HepG2 (cell line): ENCODE data around the gene GPA33. TPM values are rescaled to one million over a fixed set of nuclear protein-coding genes. Genes with fewer than 3 reads are reported as not detected.

Experiments
- ATAC-seq: fragments of 200-7000 bp; cut with Tn5 transposase; 3 replicates; pipeline ENCODE4 v1.9.1; 2020; ENCODE audit warnings: mild to moderate bottlenecking, moderate library complexity
- BruUV-seq: library from RNA; stranded (reverse); fragments of 400-500 nt; replicated peaks from 2 replicates; lab custom pipeline; 2021; lab: Mats Ljungman, UMichigan
- CTCF ChIA-PET: fragments of 300-600 bp; formaldehyde crosslinking; extraction: SDS; loops from one replicate; lab custom pipeline; 2021; ENCODE audit warnings: low total read pairs, inconsistent platforms, low intra/inter-chr PET ratio; lab: Yijun Ruan, JAX
- POLR2A ChIA-PET: fragments of 350-600 bp; sonication (Branson Sonifier 250); formaldehyde crosslinking; loops from one replicate; lab custom pipeline; 2020; ENCODE audit warnings: antibody characterized with exemption, inconsistent platforms; lab: Yijun Ruan, JAX
- DNase-seq: peaks from one replicate; pipeline ENCODE4 v3.0.0-alpha.2; 2015; ENCODE audit warnings: low spot score
- FAIRE-seq: peaks from 3 replicates; lab custom pipeline; 2011; peaks lifted over from hg19 to GRCh38; lab: Jason Lieb, UNC
- H2AFZ ChIP-seq: one replicate; pipeline ENCODE4 v1.6.1; 2011; ENCODE audit warnings: low read length, inconsistent platforms
- H3K27ac ChIP-seq: fragments of 300-600 bp; 3 replicates; pipeline ENCODE4 v1.8.0; 2011; ENCODE audit warnings: mixed run types, mild to moderate bottlenecking, mixed read lengths, low read length, inconsistent platforms; ENCODE audit not compliant: insufficient read depth; ENCODE audit errors: extremely low read length
- H3K27me3 ChIP-seq, 2 experiments: fragments of 200-600 bp in 1 of 2; 2 replicates in 1 of 2; 3 replicates in 1 of 2; pipeline versions ENCODE4 v1.6.0 to v1.8.0; 2011; ENCODE audit warnings: low read length in 2 of 2, mild to moderate bottlenecking in 2 of 2, moderate library complexity in 2 of 2, inconsistent platforms in 1 of 2; ENCODE audit not compliant: insufficient read depth in 2 of 2, control insufficient read depth in 1 of 2
- H3K36me3 ChIP-seq, 2 experiments: fragments of 200-600 bp in 1 of 2; replicated peaks in 1 of 2; 2 replicates in 1 of 2; 3 replicates in 1 of 2; pipeline versions ENCODE4 v1.5.1 to v1.8.0; 2011; ENCODE audit warnings: low read length in 2 of 2, inconsistent platforms in 1 of 2; ENCODE audit not compliant: insufficient read depth in 2 of 2, control insufficient read depth in 1 of 2
- H3K4me1 ChIP-seq: 2 replicates; pipeline ENCODE4 v1.5.1; 2012; ENCODE audit warnings: low read length, inconsistent platforms; ENCODE audit not compliant: insufficient read depth
- H3K4me2 ChIP-seq: 2 replicates; pipeline ENCODE4 v1.6.0; 2011; ENCODE audit warnings: low read depth, low read length, inconsistent platforms
- H3K4me3 ChIP-seq, 3 experiments: fragments of 200-600 bp in 1 of 3; sonication (generic), shearing (Covaris generic) in 1 of 3; replicated peaks in 1 of 3; 2 replicates each; pipeline ENCODE4 v1.5.1; 2011 to 2016; ENCODE audit warnings: low read length in 3 of 3, inconsistent platforms in 2 of 3, low read depth in 2 of 3, mild to moderate bottlenecking in 2 of 3, control low read depth in 1 of 3, mixed read lengths in 1 of 3; ENCODE audit not compliant: insufficient read depth in 1 of 3
- H3K79me2 ChIP-seq: one replicate; pipeline ENCODE4 v1.6.1; 2011; ENCODE audit warnings: low read length, inconsistent platforms; ENCODE audit not compliant: insufficient read depth
- H3K9ac ChIP-seq: 2 replicates; pipeline ENCODE4 v1.6.0; 2011; ENCODE audit warnings: mild to moderate bottlenecking, low read depth, low read length, inconsistent platforms; ENCODE audit not compliant: insufficient read depth
- H3K9me3 ChIP-seq: 2 replicates; pipeline ENCODE4 v1.5.1; 2012; ENCODE audit warnings: mild to moderate bottlenecking, low read length
- H4K20me1 ChIP-seq: 2 replicates; pipeline ENCODE4 v1.6.0; 2011; ENCODE audit warnings: inconsistent platforms, mild to moderate bottlenecking, low read length, moderate library complexity; ENCODE audit not compliant: insufficient read depth
- BRCA1 ChIP-seq: sonication (generic); formaldehyde crosslinking; IDR thresholded peaks from 2 replicates; pipeline ENCODE4 v1.4.0; 2020; ENCODE audit warnings: missing genetic modification reagents
- CC2D1A ChIP-seq: sonication (generic); formaldehyde crosslinking; IDR thresholded peaks from 2 replicates; pipeline ENCODE4 v1.8.1; 2023; ENCODE audit warnings: mild to moderate bottlenecking, missing genetic modification reagents
- DZIP1 ChIP-seq: sonication (generic); formaldehyde crosslinking; IDR thresholded peaks from 2 replicates; pipeline ENCODE4 v1.5.0; 2020; ENCODE audit warnings: mild to moderate bottlenecking, missing genetic modification reagents
- HOXA3 ChIP-seq: sonication (generic); formaldehyde crosslinking; IDR thresholded peaks from 2 replicates; pipeline ENCODE4 v1.5.0; 2020; ENCODE audit warnings: missing genetic modification reagents
- KAT8 ChIP-seq: IDR thresholded peaks from 2 replicates; pipeline ENCODE4 v1.6.1; 2016; ENCODE audit warnings: missing genetic modification reagents, missing compliant biosample characterization
- MAFF ChIP-seq: IDR thresholded peaks from 2 replicates; pipeline ENCODE4 v1.6.1; 2011; ENCODE audit warnings: low read depth, low read length, improper control_type of control experiment
- PITX1 ChIP-seq: sonication (generic); formaldehyde crosslinking; IDR thresholded peaks from 2 replicates; pipeline ENCODE4 v1.5.1; 2020; ENCODE audit warnings: mild to moderate bottlenecking, missing genetic modification reagents
- POGK ChIP-seq: sonication (generic); formaldehyde crosslinking; conservative IDR thresholded peaks from 2 replicates; pipeline ENCODE4 v1.8.0; 2022; ENCODE audit warnings: mild to moderate bottlenecking, moderate library complexity, missing genetic modification reagents
- RCOR2 ChIP-seq: IDR thresholded peaks from 2 replicates; pipeline ENCODE4 v1.6.1; 2016; ENCODE audit warnings: missing biosample characterization, missing genetic modification reagents
- SMC3 ChIP-seq: IDR thresholded peaks from 2 replicates; pipeline ENCODE4 v1.6.1; 2011; ENCODE audit warnings: low read length, improper control_type of control experiment
- STAG1 ChIP-seq: sonication (generic); formaldehyde crosslinking; IDR thresholded peaks from 2 replicates; pipeline ENCODE4 v1.4.0; 2020; ENCODE audit warnings: missing genetic modification reagents
- ZBTB26 ChIP-seq: IDR thresholded peaks from 2 replicates; pipeline ENCODE4 v1.6.1; 2016; ENCODE audit warnings: missing compliant biosample characterization, missing genetic modification reagents, borderline replicate concordance
- ZFX ChIP-seq: sonication (generic); formaldehyde crosslinking; IDR thresholded peaks from 2 replicates; pipeline ENCODE4 v1.4.0; 2020; ENCODE audit warnings: mild to moderate bottlenecking, low read depth, missing genetic modification reagents, moderate library complexity
- ZMYM2 ChIP-seq: sonication (generic); formaldehyde crosslinking; IDR thresholded peaks from 2 replicates; pipeline ENCODE4 v1.8.0; 2022; ENCODE audit warnings: mild to moderate bottlenecking, missing genetic modification reagents
- ZNF33B ChIP-seq: sonication (generic); formaldehyde crosslinking; IDR thresholded peaks from 2 replicates; pipeline ENCODE4 v1.5.1; 2020; ENCODE audit warnings: mild to moderate bottlenecking, missing genetic modification reagents
- ZNF430 ChIP-seq: sonication (generic); formaldehyde crosslinking; IDR thresholded peaks from 2 replicates; pipeline ENCODE4 v1.9.0; 2021; ENCODE audit warnings: mild to moderate bottlenecking, missing genetic modification reagents
- ZNF703 ChIP-seq: sonication (generic); formaldehyde crosslinking; IDR thresholded peaks from 2 replicates; pipeline ENCODE4 v1.5.1; 2020; ENCODE audit warnings: missing genetic modification reagents, mild to moderate bottlenecking, moderate library complexity, borderline replicate concordance
- WGBS: methylation state at CpG from one replicate; pipeline ENCODE4 v1.1.6; 2017; ENCODE audit warnings: low lambda C conversion rate; 5-methylcytosine and 5-hydroxymethylcytosine counted together
- in situ Hi-C: cut with HindIII; loops from 2 replicates; pipeline ENCODE4 v1.10.0; 2017; ENCODE audit warnings: low pct_unique_long_range_greater_than_20kb; ENCODE audit not compliant: extremely low pct_ligation_motif_present
- intact Hi-C: fragments of 100-400 bp; cut with micrococcal nuclease; formaldehyde crosslinking; loops from one replicate; pipeline ENCODE4 v1.10.0; 2022; ENCODE audit not compliant: unreplicated experiment
- polyA plus RNA-seq, 8 experiments: library from polyadenylated mRNA; depleted of rRNA in 3 of 8; stranded (reverse) in 7 of 8; unstranded in 1 of 8; fragments of >200 nt; fragmentation: Illumina TruSeq in 4 of 8; extraction: Trizol in 4 of 8; gene quantifications; 2 replicates each; pipeline versions ENCODE4 v1.2.1 to v1.2.3, GENCODE V29; 2011 to 2016; ENCODE audit warnings: low read depth in 4 of 8, missing spikeins in 1 of 8, mixed read lengths in 1 of 8; ENCODE audit not compliant: insufficient read depth in 1 of 8
- total RNA-seq, 5 experiments: library from RNA; depleted of rRNA; stranded (reverse); fragments of >200 nt; fragmentation: Illumina TruSeq; extraction: Trizol; gene quantifications; 2 replicates each; pipeline ENCODE4 v1.2.3, GENCODE V29; 2016; ENCODE audit warnings: low read depth in 1 of 5
- TF ChIP-seq, protein P1 (sequence below): sonication (generic); formaldehyde crosslinking; IDR thresholded peaks from 2 replicates; pipeline ENCODE4 v1.4.0; 2020; ENCODE audit warnings: low read depth, mild to moderate bottlenecking, missing genetic modification reagents

The GPA33 gene
- total and polyA plus RNA-seq, 2 of the 13 experiments (the other 11 are each of a cell fraction or from before 2014, with no cell fraction given) = not detected

DNA sequence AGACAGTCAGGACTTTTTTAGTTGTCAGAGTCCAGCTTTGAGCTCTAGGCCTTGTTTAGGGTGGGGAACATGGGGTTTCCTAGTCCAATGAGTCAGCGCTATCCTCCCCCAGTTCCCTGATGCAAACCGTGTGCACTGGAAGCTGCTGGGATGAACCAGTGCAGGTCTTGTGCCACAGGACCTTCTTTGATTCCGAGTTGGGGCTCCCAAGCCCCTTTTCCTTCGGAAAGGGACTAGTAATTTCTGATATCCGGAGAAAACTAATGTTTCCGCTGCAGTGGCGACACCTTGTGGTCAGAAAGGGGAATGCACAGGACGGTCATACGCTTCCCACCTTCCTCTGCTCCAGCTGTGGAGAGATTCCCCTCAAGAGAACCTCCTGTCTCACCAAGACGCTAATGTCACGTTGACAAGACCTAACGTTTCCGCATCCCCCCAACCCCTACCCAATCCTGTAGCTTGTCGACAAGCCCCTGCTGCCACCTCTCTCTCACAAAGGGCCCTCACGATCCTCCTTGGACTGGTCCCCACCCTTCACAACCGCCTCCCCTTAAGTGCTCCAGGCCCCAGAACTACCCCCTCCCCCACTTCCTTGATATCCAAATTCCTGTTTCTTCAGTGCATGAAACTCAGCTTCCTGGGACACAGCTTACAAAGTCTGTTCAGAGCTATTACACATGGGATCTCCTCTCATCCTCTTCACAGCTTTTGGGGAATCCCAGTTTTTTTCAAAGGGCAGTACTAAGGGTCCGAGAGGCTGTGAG, 30.9 kb downstream of the GPA33 start:
- no peak overlapping the region for H3K27ac ChIP-seq
- FAIRE-seq = peak; percentile 85
- peak overlapping the region in 2 of 3 experiments; percentile 12 to 51; a peak in 2 of 6 replicates for H3K4me3 ChIP-seq
- no peak overlapping the region for H3K9ac ChIP-seq
- no peaks in the 10 kb centered on the region for H3K36me3 ChIP-seq
- H3K4me1 ChIP-seq = 0 out of 2 replicates have a peak, but pooled peaks cover 12% of the 10 kb centered on the region
- intact Hi-C loops (loop anchor here (1.0 to 5.0 kb wide), 2 partner anchors 149 to 272 kb away; no protein-coding TSS in a partner anchor), in situ Hi-C loops (loop anchor here (5.0 kb wide), 1 partner anchor 147 kb away; no protein-coding TSS in a partner anchor)
- H3K27me3 ChIP-seq = peaks cover 3 to 13% of the 10 kb centered on the region in 2 experiments; a peak in 3 of 5 replicates
- ChIA-PET CTCF (interaction anchor here (0.6 to 5.6 kb wide), 2 partner anchors 148 to 152 kb away, joined by 3 to 75 read pairs; no protein-coding TSS in a partner anchor), POLR2A (no interaction called here)
- peak; percentile 58 for ATAC-seq
- peak overlapping the region; percentile 81 for H3K4me2 ChIP-seq
- H2AFZ ChIP-seq = peak overlapping the region; percentile 71
- no peaks in the 10 kb centered on the region for H3K9me3 ChIP-seq
- H3K79me2 ChIP-seq = no peaks in the 10 kb centered on the region
- peak; percentile 45 for DNase-seq
- 18% methylated on average over 7 of the region's 17 CpGs for WGBS
- BruUV-seq = no TSS peak
- H4K20me1 ChIP-seq = no peaks in the 10 kb centered on the region
- TF ChIP-seq RCOR2 = no peak
- no peak for TF ChIP-seq DZIP1 (CRISPR knock-in tag)
- peak; percentile 32; the same call in 1 of the 2 replicates for TF ChIP-seq ZFX (CRISPR knock-in tag)
- TF ChIP-seq BRCA1 = no peak
- no peak for TF ChIP-seq POGK (CRISPR knock-in tag)
- TF ChIP-seq HOXA3 (CRISPR knock-in tag) = 0 out of 2 replicates have a peak, but pooled peaks have one; percentile 27
- TF ChIP-seq ZBTB26 (CRISPR knock-in tag) = no peak
- no peak for TF ChIP-seq CC2D1A (CRISPR knock-in tag)
- TF ChIP-seq MAFF = no peak
- no peak for TF ChIP-seq PITX1 (CRISPR knock-in tag)
- no peak for TF ChIP-seq ZNF33B (CRISPR knock-in tag)
- TF ChIP-seq STAG1 (CRISPR knock-in tag) = peak; percentile 82
- peak; percentile 84 for TF ChIP-seq SMC3
- TF ChIP-seq ZNF430 (CRISPR knock-in tag) = no peak
- TF ChIP-seq, protein P1, sequence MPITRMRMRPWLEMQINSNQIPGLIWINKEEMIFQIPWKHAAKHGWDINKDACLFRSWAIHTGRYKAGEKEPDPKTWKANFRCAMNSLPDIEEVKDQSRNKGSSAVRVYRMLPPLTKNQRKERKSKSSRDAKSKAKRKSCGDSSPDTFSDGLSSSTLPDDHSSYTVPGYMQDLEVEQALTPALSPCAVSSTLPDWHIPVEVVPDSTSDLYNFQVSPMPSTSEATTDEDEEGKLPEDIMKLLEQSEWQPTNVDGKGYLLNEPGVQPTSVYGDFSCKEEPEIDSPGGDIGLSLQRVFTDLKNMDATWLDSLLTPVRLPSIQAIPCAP (CRISPR knock-in tag) = no peak
- TF ChIP-seq ZMYM2 (CRISPR knock-in tag) = no peak
- no peak for TF ChIP-seq ZNF703
- TF ChIP-seq KAT8 (CRISPR knock-in tag) = no peak
